Subcutaneous adipose tissue (tissue), 4 donors: ENCODE data around the gene JARID2. TPM values are rescaled to one million over a fixed set of nuclear protein-coding genes. Genes with fewer than 3 reads are reported as not detected.

Source experiments
- CTCF ChIP-seq: fragments of 450-650 bp; IDR thresholded peaks from one replicate; pipeline ENCODE4 v1.5.1; 2016; ENCODE audit warnings: low read depth, mild to moderate bottlenecking, control low read depth, antibody characterized with exemption, moderate library complexity
- total RNA-seq, 4 donors: library from RNA; depleted of rRNA; stranded (reverse); fragments of >200 nt; gene quantifications; one replicate each; pipeline ENCODE4 v1.1.0, GENCODE V29; 2016

The JARID2 gene
- total RNA-seq, 4 donors from 2014 or later, result 9.8 to 17.2 (median 12.1) TPM

GRCh38 chr6:15398633-15399275 lies 152.9 kb downstream of the JARID2 start:
- TF ChIP-seq CTCF, result no peak

DNA sequence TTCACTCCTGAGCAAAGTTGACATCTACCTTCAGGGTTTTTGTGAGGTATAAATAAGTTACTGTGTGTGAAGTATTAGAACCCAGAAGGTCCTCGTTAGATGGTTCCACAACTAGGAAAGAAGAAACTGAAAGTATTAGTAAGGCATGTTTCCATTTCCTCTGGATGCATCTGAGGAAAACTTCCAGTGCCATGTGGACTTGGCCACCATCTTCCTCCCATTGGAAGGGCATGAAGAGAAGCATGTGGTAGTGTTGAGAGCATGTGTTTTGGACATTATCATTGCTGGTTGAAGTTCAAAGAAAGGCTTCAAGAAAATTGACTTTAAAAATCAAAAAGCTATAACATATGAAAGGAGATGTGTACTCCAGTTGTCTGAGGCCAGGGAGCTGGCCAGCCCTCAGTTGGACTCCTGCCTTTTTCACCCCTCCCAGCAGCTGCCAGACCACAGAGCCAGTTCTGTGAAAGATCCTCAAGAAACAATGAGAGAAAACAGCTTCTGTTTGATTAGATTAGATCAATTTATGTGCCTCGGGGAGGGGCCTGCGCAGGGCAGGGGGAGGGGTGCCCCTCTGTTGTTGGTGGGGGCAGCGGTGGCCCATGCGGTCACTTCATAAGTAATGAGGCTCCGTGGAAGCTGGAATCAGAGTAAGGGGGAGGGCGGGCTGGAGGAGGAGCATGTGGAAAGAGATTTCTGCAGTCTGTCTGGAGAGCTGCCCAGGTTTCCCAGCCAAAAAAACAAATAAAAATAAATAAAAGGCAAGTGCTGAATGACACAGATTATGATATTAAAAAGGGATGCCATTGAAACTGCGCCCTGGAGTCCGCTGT lies 154.0 kb downstream of the JARID2 start:
- no peak for TF ChIP-seq CTCF

DNA sequence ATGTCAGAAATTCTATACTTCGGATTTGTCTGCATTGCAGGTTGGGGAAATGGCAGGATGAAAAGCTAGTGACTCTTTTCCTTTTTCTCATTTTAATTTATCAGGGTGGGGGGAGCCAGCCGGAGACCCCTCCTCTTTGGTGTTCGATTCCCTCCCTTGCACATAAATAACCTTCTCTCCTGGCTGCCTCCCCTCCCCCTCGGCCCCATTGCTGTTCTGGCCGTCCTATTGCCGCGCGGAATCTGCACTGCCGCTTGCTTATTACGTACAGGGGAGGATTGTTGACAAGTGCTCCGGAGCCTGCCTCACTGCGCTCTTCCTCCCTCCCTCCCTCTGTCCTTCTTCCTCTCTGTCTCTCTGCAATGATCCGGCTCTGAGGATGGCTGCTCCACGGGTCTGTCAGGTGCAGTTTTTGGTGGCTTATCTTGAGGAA lies 154.7 kb downstream of the JARID2 start:
- TF ChIP-seq CTCF, result no peak

DNA sequence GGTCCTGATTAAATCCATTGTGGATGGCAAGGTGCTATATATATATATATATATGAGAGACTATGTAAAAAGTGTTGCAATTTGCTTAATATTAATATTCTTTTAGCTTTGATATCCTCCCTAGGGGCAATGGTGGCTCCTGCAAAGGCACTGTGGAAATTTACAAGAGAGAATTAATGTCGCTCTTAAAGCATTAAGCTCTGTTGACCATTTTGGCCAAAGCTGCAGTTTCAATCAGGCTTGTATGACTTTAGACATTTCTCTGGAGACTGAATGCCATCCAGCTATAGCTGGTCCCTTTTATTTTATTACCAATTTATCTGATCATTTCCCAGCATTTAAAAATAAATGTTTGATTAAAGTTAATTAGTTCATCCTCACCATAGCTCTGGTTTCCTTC lies 155.3 kb downstream of the JARID2 start:
- TF ChIP-seq CTCF, result no peak

- no peak for TF ChIP-seq CTCF
Observed at GRCh38 chr6:15401769-15402250, 155.9 kb downstream of the JARID2 start.

DNA sequence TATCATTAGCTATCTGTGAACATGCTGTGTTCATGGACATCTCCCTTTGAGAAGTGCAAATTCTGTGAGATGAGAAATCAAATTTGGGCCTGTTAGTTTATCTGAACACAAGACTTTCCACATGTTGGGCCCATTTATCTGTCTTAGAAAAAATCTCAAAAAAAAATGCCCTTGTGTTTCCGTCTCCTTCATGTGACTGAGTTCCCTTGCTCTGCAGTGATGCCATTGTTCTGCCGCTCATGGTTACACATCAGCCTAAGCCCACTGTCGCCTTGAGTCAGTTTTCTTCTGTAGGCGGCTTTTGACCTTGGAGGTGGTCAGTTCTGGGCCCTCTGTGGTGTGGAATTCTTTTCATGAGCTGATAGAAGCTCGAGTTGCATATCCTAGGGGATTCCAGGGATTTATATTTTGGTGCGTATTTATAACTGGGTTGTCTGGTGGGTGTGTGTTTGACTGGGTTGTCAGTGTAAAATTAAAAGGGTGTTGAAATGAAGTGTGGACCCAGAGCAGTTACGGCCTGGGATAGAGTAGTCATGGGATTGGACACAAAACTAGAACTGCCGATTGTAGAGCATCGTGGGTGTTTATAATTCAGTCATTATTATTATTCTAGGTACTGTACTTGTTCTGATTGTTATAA lies 156.7 kb downstream of the JARID2 start:
- TF ChIP-seq CTCF, result no peak

DNA sequence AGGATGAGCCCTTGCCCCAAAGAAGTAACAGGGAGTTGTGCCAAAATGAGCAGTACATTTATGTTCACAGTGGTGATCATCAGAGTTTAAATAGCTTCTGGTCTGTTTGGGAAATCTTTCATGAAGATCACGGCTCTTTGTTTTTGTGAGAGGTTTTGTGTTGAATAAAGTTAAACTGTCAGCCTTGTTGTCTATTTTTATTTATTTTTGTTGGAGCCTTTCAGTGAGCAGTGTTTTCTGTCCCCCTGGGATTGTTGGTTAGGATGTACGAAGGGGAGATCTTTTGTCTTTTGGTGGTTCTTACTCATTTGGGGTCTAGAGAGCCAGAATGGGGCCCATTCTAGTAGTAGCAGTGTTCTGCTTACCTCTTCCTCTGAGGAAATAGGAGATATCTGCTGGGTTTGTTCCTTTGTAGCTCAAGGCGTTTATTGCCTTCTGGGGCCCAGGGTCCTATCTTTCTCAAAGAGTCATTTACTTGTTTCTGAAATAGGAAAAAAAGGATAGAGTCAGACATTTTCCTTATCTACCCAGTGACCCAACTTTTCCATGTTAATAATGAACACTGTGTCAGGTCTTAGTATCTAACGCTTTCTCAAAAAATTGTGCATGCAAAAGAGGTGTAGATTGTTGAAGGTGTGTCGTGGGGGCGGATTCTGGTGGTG lies 157.4 kb downstream of the JARID2 start:
- TF ChIP-seq CTCF, result no peak
